ENCODE measurements around the gene PAK2. TPM values are rescaled to one million over a fixed set of nuclear protein-coding genes. Genes with fewer than 3 reads are reported as not detected.

Gene PAK2
- total and polyA plus RNA-seq, 9 of the 15 experiments (the other 6 are each of a cell fraction or from before 2014, with no cell fraction given): 13.2 to 72.4 (median 35.7) TPM

DNA sequence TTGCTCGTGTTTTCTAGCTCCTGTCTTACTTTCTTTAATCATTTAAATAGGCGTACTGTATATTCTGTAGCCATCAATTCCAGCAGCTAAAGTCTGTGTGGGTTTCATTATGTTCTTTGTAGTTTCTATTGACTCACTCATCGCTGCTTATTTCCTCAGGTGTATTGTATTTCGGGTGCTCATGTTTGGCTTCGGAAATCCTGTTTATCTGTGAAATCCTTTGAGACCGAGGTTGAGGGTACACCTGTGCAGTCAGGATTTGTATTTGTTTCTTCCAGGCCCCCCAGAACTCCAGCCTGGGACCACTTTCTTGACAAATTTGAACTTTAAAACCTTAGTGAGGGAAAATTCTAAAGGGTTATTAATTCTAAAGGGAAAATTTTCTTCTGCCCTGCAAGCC lies 2.0 kb upstream of the PAK2 start:
- ChIA-PET POLR2A (interaction anchor here (0.6 kb wide), 1 partner anchor 119 kb away, joined by 4 read pairs; no protein-coding TSS in a partner anchor), CTCF (ENCODE audit: low intra/inter-chr PET ratio) (no interaction called here)
- Histone ChIP-seq H3K4me1 (replicated peaks in 1 of 2; ENCODE audit: control insufficient read depth in 2 of 2, insufficient read depth in 2 of 2, low read length in 2 of 2) (peaks cover 0 to 6% of the 10 kb centered on the region in 2 experiments; a peak in 4 of 5 replicates), H2AFZ (ENCODE audit: low read depth, low read length) (no peak overlapping the region), H3K9me3 (replicated peaks; ENCODE audit: control insufficient read depth, insufficient read depth, low read depth, low read length) (no peaks in the 10 kb centered on the region; the same call in 1 of the 2 replicates), H3K4me3 (no peak overlapping the region), H3K9ac (ENCODE audit: insufficient read depth in 1 of 2, low read depth in 2 of 2, low read length in 2 of 2) (no peak overlapping the region), H3K79me2 (ENCODE audit: control insufficient read depth, insufficient read depth, low read length) (peaks cover 29% of the 10 kb centered on the region), H3K27ac (ENCODE audit: extremely low read depth, low read depth, low read length) (no peak overlapping the region), H3K36me3 (ENCODE audit: control insufficient read depth, insufficient read depth, low read length) (peaks cover 8% of the 10 kb centered on the region; the same call in 2 of the 3 replicates), H4K20me1 (replicated peaks; ENCODE audit: control insufficient read depth, insufficient read depth, low read length) (no peaks in the 10 kb centered on the region), H3K4me2 (ENCODE audit: insufficient read depth, low read length) (no peak overlapping the region), H3K9me1 (ENCODE audit: control insufficient read depth, insufficient read depth, low read length) (no peaks in the 10 kb centered on the region), H3K27me3 (ENCODE audit: control insufficient read depth in 2 of 2, insufficient read depth in 2 of 2, low read length in 2 of 2) (no peaks in the 10 kb centered on the region)
- BruUV-seq (replicated peaks): no TSS peak
- WGBS (ENCODE audit: insufficient coverage, low coverage, missing lambda C conversion rate): 57% methylated on average over 6 of the region's 6 CpGs
- in situ Hi-C loops (cut with MboI) (no loop called here), intact Hi-C loops (cut with micrococcal nuclease) (no loop called here)
- DNase-seq (ENCODE audit: extremely low read depth in 1 of 4, low spot score in 3 of 4): no peak
- FAIRE-seq: no peak
- no peak for ATAC-seq
- no peak for TF ChIP-seq CCNT2 (IDR thresholded peaks at IDR 0.05; ENCODE audit: borderline replicate concordance, extremely low read depth, insufficient read length, low read depth, low read length)
- TF ChIP-seq ZBED1 (IDR thresholded peaks at IDR 0.05): no peak
- TF ChIP-seq ZBTB1 (CRISPR knock-in tag; IDR thresholded peaks at IDR 0.05; ENCODE audit: borderline replicate concordance, low read depth): no peak
- TF ChIP-seq HDAC2 (IDR thresholded peaks at IDR 0.05): no peak
- no peak for TF ChIP-seq PHB (CRISPR knock-in tag; IDR thresholded peaks at IDR 0.05)
- TF ChIP-seq, protein P1, sequence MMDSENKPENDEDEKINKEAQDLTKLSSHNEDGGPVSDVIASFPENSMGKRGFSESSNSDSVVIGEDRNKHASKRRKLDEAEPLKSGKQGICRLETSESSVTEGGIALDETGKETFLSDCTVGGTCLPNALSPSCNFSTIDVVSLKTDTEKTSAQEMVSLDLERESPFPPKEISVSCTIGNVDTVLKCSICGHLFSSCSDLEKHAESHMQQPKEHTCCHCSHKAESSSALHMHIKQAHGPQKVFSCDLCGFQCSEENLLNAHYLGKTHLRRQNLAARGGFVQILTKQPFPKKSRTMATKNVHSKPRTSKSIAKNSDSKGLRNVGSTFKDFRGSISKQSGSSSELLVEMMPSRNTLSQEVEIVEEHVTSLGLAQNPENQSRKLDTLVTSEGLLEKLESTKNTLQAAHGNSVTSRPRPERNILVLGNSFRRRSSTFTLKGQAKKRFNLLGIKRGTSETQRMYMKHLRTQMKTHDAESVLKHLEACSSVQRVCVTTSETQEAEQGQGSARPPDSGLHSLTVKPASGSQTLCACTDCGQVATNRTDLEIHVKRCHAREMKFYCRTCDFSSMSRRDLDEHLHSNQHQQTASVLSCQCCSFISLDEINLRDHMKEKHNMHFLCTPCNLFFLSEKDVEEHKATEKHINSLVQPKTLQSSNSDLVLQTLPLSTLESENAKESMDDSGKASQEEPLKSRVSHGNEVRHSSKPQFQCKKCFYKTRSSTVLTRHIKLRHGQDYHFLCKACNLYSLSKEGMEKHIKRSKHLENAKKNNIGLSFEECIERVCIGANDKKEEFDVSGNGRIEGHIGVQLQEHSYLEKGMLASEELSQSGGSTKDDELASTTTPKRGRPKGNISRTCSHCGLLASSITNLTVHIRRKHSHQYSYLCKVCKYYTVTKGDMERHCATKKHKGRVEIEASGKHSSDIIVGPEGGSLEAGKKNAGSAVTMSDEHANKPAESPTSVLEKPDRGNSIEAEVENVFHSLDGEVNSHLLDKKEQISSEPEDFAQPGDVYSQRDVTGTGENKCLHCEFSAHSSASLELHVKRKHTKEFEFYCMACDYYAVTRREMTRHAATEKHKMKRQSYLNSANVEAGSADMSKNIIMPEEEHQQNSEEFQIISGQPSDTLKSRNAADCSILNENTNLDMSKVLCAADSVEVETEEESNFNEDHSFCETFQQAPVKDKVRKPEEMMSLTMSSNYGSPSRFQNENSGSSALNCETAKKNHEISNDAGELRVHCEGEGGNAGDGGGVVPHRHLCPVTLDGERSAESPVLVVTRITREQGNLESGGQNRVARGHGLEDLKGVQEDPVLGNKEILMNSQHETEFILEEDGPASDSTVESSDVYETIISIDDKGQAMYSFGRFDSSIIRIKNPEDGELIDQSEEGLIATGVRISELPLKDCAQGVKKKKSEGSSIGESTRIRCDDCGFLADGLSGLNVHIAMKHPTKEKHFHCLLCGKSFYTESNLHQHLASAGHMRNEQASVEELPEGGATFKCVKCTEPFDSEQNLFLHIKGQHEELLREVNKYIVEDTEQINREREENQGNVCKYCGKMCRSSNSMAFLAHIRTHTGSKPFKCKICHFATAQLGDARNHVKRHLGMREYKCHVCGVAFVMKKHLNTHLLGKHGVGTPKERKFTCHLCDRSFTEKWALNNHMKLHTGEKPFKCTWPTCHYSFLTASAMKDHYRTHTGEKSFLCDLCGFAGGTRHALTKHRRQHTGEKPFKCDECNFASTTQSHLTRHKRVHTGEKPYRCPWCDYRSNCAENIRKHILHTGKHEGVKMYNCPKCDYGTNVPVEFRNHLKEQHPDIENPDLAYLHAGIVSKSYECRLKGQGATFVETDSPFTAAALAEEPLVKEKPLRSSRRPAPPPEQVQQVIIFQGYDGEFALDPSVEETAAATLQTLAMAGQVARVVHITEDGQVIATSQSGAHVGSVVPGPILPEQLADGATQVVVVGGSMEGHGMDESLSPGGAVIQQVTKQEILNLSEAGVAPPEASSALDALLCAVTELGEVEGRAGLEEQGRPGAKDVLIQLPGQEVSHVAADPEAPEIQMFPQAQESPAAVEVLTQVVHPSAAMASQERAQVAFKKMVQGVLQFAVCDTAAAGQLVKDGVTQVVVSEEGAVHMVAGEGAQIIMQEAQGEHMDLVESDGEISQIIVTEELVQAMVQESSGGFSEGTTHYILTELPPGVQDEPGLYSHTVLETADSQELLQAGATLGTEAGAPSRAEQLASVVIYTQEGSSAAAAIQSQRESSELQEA (IDR thresholded peaks at IDR 0.05; ENCODE audit: low read depth): no peak
- no peak for TF ChIP-seq HIVEP1 (CRISPR knock-in tag; IDR thresholded peaks at IDR 0.05)
- no peak for TF ChIP-seq ZNF764 (CRISPR knock-in tag; IDR thresholded peaks at IDR 0.05; ENCODE audit: low read depth)
- no peak for TF ChIP-seq CTBP1 (IDR thresholded peaks at IDR 0.05; ENCODE audit: borderline replicate concordance)
- no peak for TF ChIP-seq ZNF780A (CRISPR knock-in tag; IDR thresholded peaks at IDR 0.05)
